Neural cell (in vitro differentiated cells): ENCODE data around the gene CYP1A2. TPM values are rescaled to one million over a fixed set of nuclear protein-coding genes. Genes with fewer than 3 reads are reported as not detected.

Experiments
- H2AFZ ChIP-seq: fragments of 200-600, 300-800 bp; sonication (generic), shearing (Covaris generic); 2 replicates; pipeline ENCODE4 v1.6.0; 2014; ENCODE audit warnings: low read depth, mild to moderate bottlenecking, antibody characterized with exemption, low read length, moderate library complexity
- H3F3A ChIP-seq: fragments of 200-600 bp; shearing (Covaris generic); 2 replicates; pipeline ENCODE4 v1.6.1; 2016; ENCODE audit warnings: mild to moderate bottlenecking, moderate library complexity, mixed read lengths, antibody characterized with exemption, low read length; ENCODE audit not compliant: insufficient read depth, poor library complexity, severe bottlenecking
- H3K27ac ChIP-seq: fragments of 200-600, 300-800 bp; sonication (generic), shearing (Covaris generic); 2 replicates; pipeline ENCODE4 v1.5.1; 2014; ENCODE audit warnings: mild to moderate bottlenecking, low read length, moderate library complexity
- H3K27me3 ChIP-seq: fragments of 300-800, 200-600 bp; sonication (generic), shearing (Covaris generic); 2 replicates; pipeline ENCODE4 v1.6.0; 2014; ENCODE audit warnings: mild to moderate bottlenecking, low read depth, low read length, moderate library complexity; ENCODE audit not compliant: insufficient read depth
- H3K36me3 ChIP-seq: fragments of 300-800, 200-600 bp; sonication (generic), shearing (Covaris generic); 2 replicates; pipeline ENCODE4 v1.5.1; 2014; ENCODE audit warnings: mild to moderate bottlenecking, antibody characterized with exemption, low read length, moderate library complexity; ENCODE audit not compliant: insufficient read depth
- H3K4me2 ChIP-seq: fragments of 300-800, 200-600 bp; sonication (generic), shearing (Covaris generic); 2 replicates; pipeline ENCODE4 v1.6.0; 2014; ENCODE audit warnings: mild to moderate bottlenecking, low read length
- H3K4me3 ChIP-seq: fragments of 300-800, 200-600 bp; sonication (generic), shearing (Covaris generic); 2 replicates; pipeline ENCODE4 v1.5.1; 2014; ENCODE audit warnings: mild to moderate bottlenecking, low read length, moderate library complexity
- H3K79me2 ChIP-seq: fragments of 200-600 bp; shearing (Covaris generic); replicated peaks from 2 replicates; pipeline ENCODE4 v1.6.0; 2014; ENCODE audit warnings: mild to moderate bottlenecking, low read length, moderate library complexity; ENCODE audit not compliant: insufficient read depth
- H3K9ac ChIP-seq: fragments of 300-800, 200-600 bp; sonication (generic), shearing (Covaris generic); 2 replicates; pipeline ENCODE4 v1.6.1; 2016; ENCODE audit warnings: mild to moderate bottlenecking, low read length, mixed read lengths
- H3K9me2 ChIP-seq: fragments of 200-600 bp; shearing (Covaris generic); 2 replicates; pipeline ENCODE4 v1.6.1; 2016; ENCODE audit warnings: mild to moderate bottlenecking, low read length, mixed read lengths; ENCODE audit not compliant: insufficient read depth
- H3K9me3 ChIP-seq: fragments of 200-600, 300-800 bp; sonication (generic), shearing (Covaris generic); 2 replicates; pipeline ENCODE4 v1.6.1; 2016; ENCODE audit warnings: mild to moderate bottlenecking, mixed run types, low read length, moderate library complexity, mixed read lengths
- H4K20me1 ChIP-seq: fragments of 200-600 bp; shearing (Covaris generic); 2 replicates; pipeline ENCODE4 v1.6.1; 2016; ENCODE audit warnings: mild to moderate bottlenecking, mixed run types; ENCODE audit not compliant: insufficient read depth
- EP300 ChIP-seq: fragments of 450-650 bp; conservative IDR thresholded peaks from 2 replicates; pipeline ENCODE4 v1.6.1; 2014; ENCODE audit warnings: antibody characterized with exemption, mild to moderate bottlenecking, moderate library complexity; ENCODE audit not compliant: poor library complexity, severe bottlenecking
- EZH2 ChIP-seq: fragments of 200-600, 300-800 bp; shearing (Covaris generic), sonication (generic); IDR thresholded peaks from 2 replicates; pipeline ENCODE4 v1.6.1; 2014; ENCODE audit warnings: antibody characterized with exemption, low read length, borderline replicate concordance, mild to moderate bottlenecking; ENCODE audit not compliant: insufficient read depth, poor library complexity, severe bottlenecking
- MXI1 ChIP-seq: fragments of 450-650 bp; conservative IDR thresholded peaks from 2 replicates; pipeline ENCODE4 v1.6.1; 2014; ENCODE audit warnings: antibody characterized with exemption, mild to moderate bottlenecking; ENCODE audit not compliant: poor library complexity, severe bottlenecking
- POLR2AphosphoS5 ChIP-seq: IDR thresholded peaks from 2 replicates; pipeline ENCODE4 v1.6.1; 2012
- RAD21 ChIP-seq: fragments of 450-650 bp; conservative IDR thresholded peaks from 2 replicates; pipeline ENCODE4 v1.6.1; 2014; ENCODE audit warnings: antibody characterized with exemption, mild to moderate bottlenecking, moderate library complexity
- SMC3 ChIP-seq: fragments of 450-650 bp; conservative IDR thresholded peaks from 2 replicates; pipeline ENCODE4 v1.6.1; 2014; ENCODE audit warnings: antibody characterized with exemption, mild to moderate bottlenecking, moderate library complexity; ENCODE audit not compliant: poor library complexity
- TAF1 ChIP-seq: IDR thresholded peaks from 2 replicates; pipeline ENCODE4 v1.6.1; 2012; ENCODE audit warnings: low read depth
- polyA plus RNA-seq: library from polyadenylated mRNA; depleted of rRNA; stranded (reverse); fragments of >200 nt; gene quantifications from 2 replicates; pipeline ENCODE4 v1.2.3, GENCODE V29; 2014
- TF ChIP-seq, protein P1 (sequence below): IDR thresholded peaks from 2 replicates; pipeline ENCODE4 v1.6.1; 2012; ENCODE audit warnings: borderline replicate concordance
- TF ChIP-seq, protein P2 (sequence below): fragments of 450-650 bp; IDR thresholded peaks from 2 replicates; pipeline ENCODE4 v1.5.1; 2014; ENCODE audit warnings: antibody characterized with exemption, mild to moderate bottlenecking, moderate library complexity; ENCODE audit not compliant: poor library complexity, severe bottlenecking

Gene CYP1A2
- polyA plus RNA-seq, 1 donor from 2014 or later = not detected

DNA sequence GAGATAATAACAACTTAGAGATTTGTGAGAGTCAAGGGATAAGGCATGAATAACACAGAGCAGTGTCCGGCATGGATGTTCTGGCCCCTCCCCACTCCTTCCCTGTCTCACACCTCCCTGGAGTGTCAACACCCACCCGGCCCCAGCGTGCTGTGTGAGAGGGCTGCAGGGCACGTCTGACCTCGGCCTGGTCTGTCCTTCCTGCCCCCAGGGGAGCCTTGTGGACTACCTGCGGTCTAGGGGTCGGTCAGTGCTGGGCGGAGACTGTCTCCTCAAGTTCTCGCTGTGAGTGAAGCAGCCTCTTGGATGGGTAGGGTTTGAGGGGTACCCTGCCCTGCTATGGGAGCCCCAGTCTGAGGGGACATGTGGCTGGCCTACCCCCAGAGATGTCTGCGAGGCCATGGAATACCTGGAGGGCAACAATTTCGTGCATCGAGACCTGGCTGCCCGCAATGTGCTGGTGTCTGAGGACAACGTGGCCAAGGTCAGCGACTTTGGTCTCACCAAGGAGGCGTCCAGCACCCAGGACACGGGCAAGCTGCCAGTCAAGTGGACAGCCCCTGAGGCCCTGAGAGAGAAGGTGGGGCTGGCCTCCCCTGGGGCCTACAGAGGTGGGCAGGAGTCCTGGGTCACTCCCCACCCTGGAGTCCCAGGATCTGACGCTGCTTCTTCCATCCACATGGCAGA, 52.8 kb downstream of the CYP1A2 start:
- no peak overlapping the region for H3K4me2 ChIP-seq
- no peak overlapping the region for H2AFZ ChIP-seq
- no peak overlapping the region for H3K4me3 ChIP-seq
- TF ChIP-seq EZH2 (no peak), MXI1 (no peak), RAD21 (no peak), EP300 (no peak), POLR2AphosphoS5 (no peak), TAF1 (no peak), SMC3 (no peak)
- TF ChIP-seq, protein P1, sequence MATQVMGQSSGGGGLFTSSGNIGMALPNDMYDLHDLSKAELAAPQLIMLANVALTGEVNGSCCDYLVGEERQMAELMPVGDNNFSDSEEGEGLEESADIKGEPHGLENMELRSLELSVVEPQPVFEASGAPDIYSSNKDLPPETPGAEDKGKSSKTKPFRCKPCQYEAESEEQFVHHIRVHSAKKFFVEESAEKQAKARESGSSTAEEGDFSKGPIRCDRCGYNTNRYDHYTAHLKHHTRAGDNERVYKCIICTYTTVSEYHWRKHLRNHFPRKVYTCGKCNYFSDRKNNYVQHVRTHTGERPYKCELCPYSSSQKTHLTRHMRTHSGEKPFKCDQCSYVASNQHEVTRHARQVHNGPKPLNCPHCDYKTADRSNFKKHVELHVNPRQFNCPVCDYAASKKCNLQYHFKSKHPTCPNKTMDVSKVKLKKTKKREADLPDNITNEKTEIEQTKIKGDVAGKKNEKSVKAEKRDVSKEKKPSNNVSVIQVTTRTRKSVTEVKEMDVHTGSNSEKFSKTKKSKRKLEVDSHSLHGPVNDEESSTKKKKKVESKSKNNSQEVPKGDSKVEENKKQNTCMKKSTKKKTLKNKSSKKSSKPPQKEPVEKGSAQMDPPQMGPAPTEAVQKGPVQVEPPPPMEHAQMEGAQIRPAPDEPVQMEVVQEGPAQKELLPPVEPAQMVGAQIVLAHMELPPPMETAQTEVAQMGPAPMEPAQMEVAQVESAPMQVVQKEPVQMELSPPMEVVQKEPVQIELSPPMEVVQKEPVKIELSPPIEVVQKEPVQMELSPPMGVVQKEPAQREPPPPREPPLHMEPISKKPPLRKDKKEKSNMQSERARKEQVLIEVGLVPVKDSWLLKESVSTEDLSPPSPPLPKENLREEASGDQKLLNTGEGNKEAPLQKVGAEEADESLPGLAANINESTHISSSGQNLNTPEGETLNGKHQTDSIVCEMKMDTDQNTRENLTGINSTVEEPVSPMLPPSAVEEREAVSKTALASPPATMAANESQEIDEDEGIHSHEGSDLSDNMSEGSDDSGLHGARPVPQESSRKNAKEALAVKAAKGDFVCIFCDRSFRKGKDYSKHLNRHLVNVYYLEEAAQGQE = no peak
- TF ChIP-seq, protein P2, sequence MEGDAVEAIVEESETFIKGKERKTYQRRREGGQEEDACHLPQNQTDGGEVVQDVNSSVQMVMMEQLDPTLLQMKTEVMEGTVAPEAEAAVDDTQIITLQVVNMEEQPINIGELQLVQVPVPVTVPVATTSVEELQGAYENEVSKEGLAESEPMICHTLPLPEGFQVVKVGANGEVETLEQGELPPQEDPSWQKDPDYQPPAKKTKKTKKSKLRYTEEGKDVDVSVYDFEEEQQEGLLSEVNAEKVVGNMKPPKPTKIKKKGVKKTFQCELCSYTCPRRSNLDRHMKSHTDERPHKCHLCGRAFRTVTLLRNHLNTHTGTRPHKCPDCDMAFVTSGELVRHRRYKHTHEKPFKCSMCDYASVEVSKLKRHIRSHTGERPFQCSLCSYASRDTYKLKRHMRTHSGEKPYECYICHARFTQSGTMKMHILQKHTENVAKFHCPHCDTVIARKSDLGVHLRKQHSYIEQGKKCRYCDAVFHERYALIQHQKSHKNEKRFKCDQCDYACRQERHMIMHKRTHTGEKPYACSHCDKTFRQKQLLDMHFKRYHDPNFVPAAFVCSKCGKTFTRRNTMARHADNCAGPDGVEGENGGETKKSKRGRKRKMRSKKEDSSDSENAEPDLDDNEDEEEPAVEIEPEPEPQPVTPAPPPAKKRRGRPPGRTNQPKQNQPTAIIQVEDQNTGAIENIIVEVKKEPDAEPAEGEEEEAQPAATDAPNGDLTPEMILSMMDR = no peak
- no peak overlapping the region for H3K27ac ChIP-seq
- no peaks in the 10 kb centered on the region for H3K9me3 ChIP-seq
- no peaks in the 10 kb centered on the region for H3K9me2 ChIP-seq
- H3K36me3 ChIP-seq = peaks cover 4% of the 10 kb centered on the region
- no peaks in the 10 kb centered on the region for H4K20me1 ChIP-seq
- H3K27me3 ChIP-seq = no peaks in the 10 kb centered on the region
- no peaks in the 10 kb centered on the region for H3F3A ChIP-seq
- peaks cover 2% of the 10 kb centered on the region for H3K79me2 ChIP-seq
- H3K9ac ChIP-seq = no peak overlapping the region

DNA sequence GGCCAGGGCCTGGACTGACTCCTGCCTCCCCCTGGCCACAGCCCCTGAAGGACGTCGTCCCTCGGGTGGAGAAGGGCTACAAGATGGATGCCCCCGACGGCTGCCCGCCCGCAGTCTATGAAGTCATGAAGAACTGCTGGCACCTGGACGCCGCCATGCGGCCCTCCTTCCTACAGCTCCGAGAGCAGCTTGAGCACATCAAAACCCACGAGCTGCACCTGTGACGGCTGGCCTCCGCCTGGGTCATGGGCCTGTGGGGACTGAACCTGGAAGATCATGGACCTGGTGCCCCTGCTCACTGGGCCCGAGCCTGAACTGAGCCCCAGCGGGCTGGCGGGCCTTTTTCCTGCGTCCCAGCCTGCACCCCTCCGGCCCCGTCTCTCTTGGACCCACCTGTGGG, 53.6 kb downstream of the CYP1A2 start:
- Histone ChIP-seq H3K9me3 (no peaks in the 10 kb centered on the region), H4K20me1 (no peaks in the 10 kb centered on the region), H3K9me2 (no peaks in the 10 kb centered on the region), H3F3A (no peaks in the 10 kb centered on the region), H3K9ac (no peak overlapping the region), H3K4me2 (no peak overlapping the region), H3K79me2 (no peaks in the 10 kb centered on the region), H2AFZ (no peak overlapping the region), H3K27ac (no peak overlapping the region), H3K36me3 (peaks cover 4% of the 10 kb centered on the region), H3K27me3 (no peaks in the 10 kb centered on the region), H3K4me3 (no peak overlapping the region)
- no peak for TF ChIP-seq EZH2
- TF ChIP-seq POLR2AphosphoS5 = no peak
- no peak for TF ChIP-seq MXI1
- TF ChIP-seq TAF1 = no peak
- TF ChIP-seq, protein P2 = no peak
- TF ChIP-seq RAD21 = no peak
- no peak for TF ChIP-seq SMC3
- TF ChIP-seq, protein P1 = no peak
- no peak for TF ChIP-seq EP300
